WTC11 (cell line): Measurements from ENCODE around the gene CAPN1. TPM values are rescaled to one million over a fixed set of nuclear protein-coding genes. Genes with fewer than 3 reads are reported as not detected.

Experiments
- ATAC-seq: fragments of 200-7000 bp; cut with Tn5 transposase; 2 replicates; pipeline ENCODE4 v1.10.0; 2021; ENCODE audit warnings: mild to moderate bottlenecking, moderate library complexity
- CTCF ChIA-PET: fragments of 300-600 bp; sonication (Branson Sonifier 250); formaldehyde crosslinking; loops from one replicate; lab custom pipeline; 2021; ENCODE audit warnings: antibody characterized with exemption; lab: Charles Lee
- POLR2A ChIA-PET: fragments of 350-600 bp; sonication (Branson Sonifier 250); formaldehyde crosslinking; loops from one replicate; lab custom pipeline; 2021; ENCODE audit warnings: antibody characterized with exemption; lab: Charles Lee
- DNase-seq: peaks from one replicate; pipeline ENCODE4 v3.0.0; 2021; ENCODE audit warnings: low spot score
- H3K27ac Mint-ChIP-seq: 2 replicates; pipeline ENCODE4 v1.8.0; 2021; ENCODE audit warnings: mixed read lengths
- H3K27me3 Mint-ChIP-seq: 2 replicates; pipeline ENCODE4 v1.8.0; 2021; ENCODE audit warnings: low read depth, mild to moderate bottlenecking, moderate library complexity, mixed read lengths
- H3K36me3 Mint-ChIP-seq: 2 replicates; pipeline ENCODE4 v1.8.0; 2021; ENCODE audit warnings: mixed read lengths
- H3K4me1 Mint-ChIP-seq: 2 replicates; pipeline ENCODE4 v1.8.0; 2022; ENCODE audit warnings: mixed read lengths
- H3K4me3 Mint-ChIP-seq: 2 replicates; pipeline ENCODE4 v1.8.0; 2021; ENCODE audit warnings: mild to moderate bottlenecking, moderate library complexity, mixed read lengths
- H3K9me3 Mint-ChIP-seq: 2 replicates; pipeline ENCODE4 v1.8.0; 2021; ENCODE audit warnings: mixed read lengths
- ATF1 ChIP-seq: sonication (generic); formaldehyde crosslinking; IDR thresholded peaks from 2 replicates; pipeline ENCODE4 v1.8.1; 2023; ENCODE audit warnings: mild to moderate bottlenecking, moderate library complexity, missing genetic modification reagents
- ATF3 ChIP-seq: sonication (generic); formaldehyde crosslinking; conservative IDR thresholded peaks from 2 replicates; pipeline ENCODE4 v1.8.1; 2022; ENCODE audit warnings: mild to moderate bottlenecking, missing genetic modification reagents
- CBFB ChIP-seq: sonication (generic); formaldehyde crosslinking; IDR thresholded peaks from 2 replicates; pipeline ENCODE4 v1.8.1; 2022; ENCODE audit warnings: mild to moderate bottlenecking, low read depth, missing genetic modification reagents
- ERG ChIP-seq: fragments of 250-450 bp; sonication (Bioruptor Pico); IDR thresholded peaks from 2 replicates; pipeline ENCODE4 v1.8.0; 2021; ENCODE audit warnings: mild to moderate bottlenecking
- FOXP4 ChIP-seq: sonication (generic); formaldehyde crosslinking; IDR thresholded peaks from 2 replicates; pipeline ENCODE4 v1.8.0; 2022; ENCODE audit warnings: mild to moderate bottlenecking, missing genetic modification reagents
- HMGA2 ChIP-seq: fragments of 250-450 bp; sonication (Bioruptor Pico); IDR thresholded peaks from 2 replicates; pipeline ENCODE4 v1.4.0; 2021; ENCODE audit warnings: mild to moderate bottlenecking, moderate library complexity
- KAT7 ChIP-seq: sonication (generic); formaldehyde crosslinking; IDR thresholded peaks from 2 replicates; pipeline ENCODE4 v1.8.1; 2023; ENCODE audit warnings: missing genetic modification reagents, mild to moderate bottlenecking, borderline replicate concordance
- MAX ChIP-seq: sonication (generic); formaldehyde crosslinking; IDR thresholded peaks from 2 replicates; pipeline ENCODE4 v1.8.0; 2022; ENCODE audit warnings: mild to moderate bottlenecking, missing genetic modification reagents
- MLX ChIP-seq: sonication (generic); formaldehyde crosslinking; IDR thresholded peaks from 2 replicates; pipeline ENCODE4 v1.8.1; 2023; ENCODE audit warnings: mild to moderate bottlenecking, missing genetic modification reagents, moderate library complexity
- MXD4 ChIP-seq: fragments of 250-450 bp; sonication (Bioruptor Pico); IDR thresholded peaks from 2 replicates; pipeline ENCODE4 v1.8.0; 2021; ENCODE audit warnings: mild to moderate bottlenecking, moderate library complexity, borderline replicate concordance
- NFATC4 ChIP-seq: fragments of 250-450 bp; sonication (Bioruptor Pico); IDR thresholded peaks from 2 replicates; pipeline ENCODE4 v1.9.0; 2021; ENCODE audit warnings: mild to moderate bottlenecking
- NR2C2 ChIP-seq: sonication (generic); formaldehyde crosslinking; IDR thresholded peaks from 2 replicates; pipeline ENCODE4 v1.8.0; 2022; ENCODE audit warnings: mild to moderate bottlenecking, missing genetic modification reagents
- NR3C1 ChIP-seq: sonication (generic); formaldehyde crosslinking; conservative IDR thresholded peaks from 2 replicates; pipeline ENCODE4 v1.8.1; 2023; ENCODE audit warnings: low read depth, mild to moderate bottlenecking, missing genetic modification reagents
- PRDM15 ChIP-seq: sonication (generic); formaldehyde crosslinking; IDR thresholded peaks from 2 replicates; pipeline ENCODE4 v1.8.0; 2022; ENCODE audit warnings: missing genetic modification reagents
- PREB ChIP-seq: sonication (generic); formaldehyde crosslinking; IDR thresholded peaks from 2 replicates; pipeline ENCODE4 v1.8.1; 2022; ENCODE audit warnings: mild to moderate bottlenecking, missing genetic modification reagents, moderate library complexity, borderline replicate concordance
- RELA ChIP-seq: sonication (generic); formaldehyde crosslinking; IDR thresholded peaks from 2 replicates; pipeline ENCODE4 v1.8.1; 2022; ENCODE audit warnings: missing genetic modification reagents, mild to moderate bottlenecking, borderline replicate concordance
- SMAD4 ChIP-seq: sonication (generic); formaldehyde crosslinking; IDR thresholded peaks from 2 replicates; pipeline ENCODE4 v1.8.0; 2022; ENCODE audit warnings: mild to moderate bottlenecking, missing genetic modification reagents
- SOX15 ChIP-seq: fragments of 250-450 bp; sonication (Bioruptor Pico); IDR thresholded peaks from 2 replicates; pipeline ENCODE4 v1.9.0; 2021; ENCODE audit warnings: mild to moderate bottlenecking
- SP1 ChIP-seq: sonication (generic); formaldehyde crosslinking; conservative IDR thresholded peaks from 2 replicates; pipeline ENCODE4 v1.8.1; 2022; ENCODE audit warnings: missing genetic modification reagents
- TCF7 ChIP-seq: sonication (generic); formaldehyde crosslinking; IDR thresholded peaks from 2 replicates; pipeline ENCODE4 v1.8.0; 2022; ENCODE audit warnings: mild to moderate bottlenecking, low read depth, missing genetic modification reagents, moderate library complexity
- USF2 ChIP-seq: sonication (generic); formaldehyde crosslinking; IDR thresholded peaks from 2 replicates; pipeline ENCODE4 v1.8.1; 2023; ENCODE audit warnings: mild to moderate bottlenecking, missing genetic modification reagents, moderate library complexity
- ZBTB21 ChIP-seq: sonication (generic); formaldehyde crosslinking; IDR thresholded peaks from 2 replicates; pipeline ENCODE4 v1.8.1; 2023; ENCODE audit warnings: mild to moderate bottlenecking, missing genetic modification reagents, borderline replicate concordance
- ZNF121 ChIP-seq: sonication (generic); formaldehyde crosslinking; IDR thresholded peaks from 2 replicates; pipeline ENCODE4 v1.8.0; 2023; ENCODE audit warnings: missing genetic modification reagents
- ZNF416 ChIP-seq: fragments of 250-450 bp; sonication (Bioruptor Pico); IDR thresholded peaks from 2 replicates; pipeline ENCODE4 v1.9.0; 2021; ENCODE audit warnings: mild to moderate bottlenecking, inconsistent platforms
- total RNA-seq: library from RNA; stranded (reverse); gene quantifications from 3 replicates; pipeline ENCODE4 v1.2.3, GENCODE V29; 2021

CAPN1 gene
- total RNA-seq, 1 experiment from 2014 or later, result 257 TPM

- ATAC-seq (no peak), DNase-seq (no peak)
- Mint-ChIP-seq H3K9me3 (no peaks in the 10 kb centered on the region), H3K4me3 (no peak overlapping the region), H3K27me3 (no peaks in the 10 kb centered on the region), H3K36me3 (peaks cover 37% of the 10 kb centered on the region), H3K4me1 (peaks cover 33% of the 10 kb centered on the region), H3K27ac (no peak overlapping the region)
- POLR2A ChIA-PET, result no interaction called here
- TF ChIP-seq PREB (CRISPR knock-in tag), result no peak
- TF ChIP-seq ATF1 (CRISPR knock-in tag), result no peak
- no peak for TF ChIP-seq SP1 (CRISPR knock-in tag)
- TF ChIP-seq TCF7 (CRISPR knock-in tag), result no peak
- TF ChIP-seq SMAD4 (CRISPR knock-in tag), result no peak
- TF ChIP-seq PRDM15 (CRISPR knock-in tag), result no peak
- no peak for TF ChIP-seq USF2 (CRISPR knock-in tag)
- TF ChIP-seq NR2C2, result no peak
- no peak for TF ChIP-seq RELA
- no peak for TF ChIP-seq NR3C1 (CRISPR knock-in tag)
- no peak for TF ChIP-seq ATF3 (CRISPR knock-in tag)
- no peak for TF ChIP-seq ZNF416 (CRISPR knock-in tag)
- TF ChIP-seq ZNF121 (CRISPR knock-in tag), result no peak
- TF ChIP-seq SOX15, result no peak
- TF ChIP-seq ERG (CRISPR knock-in tag), result no peak
- CTCF ChIA-PET, result interaction anchor here (0.6 to 4.2 kb wide), 4 partner anchors 15 to 55 kb away, joined by 3 to 35 read pairs (median 4); partner anchors contain the start of gene CAPN1
These were observed 28.6 kb downstream of the CAPN1 start for GRCh38 chr11:65210361-65210731.

GRCh38 chr11:65210748-65211147 lies 29.0 kb downstream of the CAPN1 start:
- ATAC-seq (no peak), DNase-seq (no peak)
- ChIA-PET CTCF (interaction anchor here (1.0 to 4.2 kb wide), 3 partner anchors 15 to 40 kb away, joined by 4 to 35 read pairs (median 4); partner anchors contain the start of gene CAPN1), POLR2A (no interaction called here)
- H3K9me3 Mint-ChIP-seq, result no peaks in the 10 kb centered on the region
- H3K4me3 Mint-ChIP-seq, result no peak overlapping the region
- H3K27me3 Mint-ChIP-seq, result no peaks in the 10 kb centered on the region
- H3K27ac Mint-ChIP-seq, result no peak overlapping the region
- peaks cover 37% of the 10 kb centered on the region for H3K4me1 Mint-ChIP-seq
- peaks cover 33% of the 10 kb centered on the region for H3K36me3 Mint-ChIP-seq
- TF ChIP-seq MXD4 (CRISPR knock-in tag), result no peak
- no peak for TF ChIP-seq MLX (CRISPR knock-in tag)
- TF ChIP-seq FOXP4 (CRISPR knock-in tag), result no peak
- no peak for TF ChIP-seq NFATC4 (CRISPR knock-in tag)
- TF ChIP-seq HMGA2 (CRISPR knock-in tag), result no peak
- TF ChIP-seq CBFB (CRISPR knock-in tag), result no peak
- no peak for TF ChIP-seq MAX (CRISPR knock-in tag)
- TF ChIP-seq KAT7 (CRISPR knock-in tag), result no peak
- no peak for TF ChIP-seq ZBTB21 (CRISPR knock-in tag)
